ENCODE measurements around the gene SDF2L1. TPM values are rescaled to one million over a fixed set of nuclear protein-coding genes. Genes with fewer than 3 reads are reported as not detected.

The SDF2L1 gene
- total RNA-seq, 2 experiments from 2014 or later, result 60.5 to 66.8 TPM

- intact Hi-C loops (cut with micrococcal nuclease; ENCODE audit: unreplicated experiment), result loop anchor here (10.0 kb wide), 1 partner anchor 1397 kb away; no protein-coding TSS in a partner anchor
- no TSS peak for BruUV-seq (replicated peaks)
- Histone ChIP-seq H3K4me2 (ENCODE audit: low read length) (no peak overlapping the region), H3K27ac (ENCODE audit: low read depth, low read length, poor library complexity, severe bottlenecking) (no peak overlapping the region), H3K9me3 (ENCODE audit: low read length) (no peaks in the 10 kb centered on the region), H3K4me3 (ENCODE audit: low read depth, low read length, poor library complexity, severe bottlenecking) (no peak overlapping the region), H3K4me1 (ENCODE audit: insufficient read depth, low read length, poor library complexity, severe bottlenecking) (peaks cover 28% of the 10 kb centered on the region), H3K9me2 (ENCODE audit: insufficient read depth, low read length) (no peaks in the 10 kb centered on the region), H3K79me2 (ENCODE audit: insufficient read depth, low read depth, low read length) (peaks cover 69% of the 10 kb centered on the region; the same call in 1 of the 2 replicates), H2AFZ (ENCODE audit: low read length) (no peak overlapping the region), H3K36me3 (ENCODE audit: insufficient read depth, low read length) (peaks cover 87% of the 10 kb centered on the region), H4K20me1 (ENCODE audit: insufficient read depth, low read length) (peaks cover 11% of the 10 kb centered on the region)
- CTCF ChIA-PET (ENCODE audit: unreplicated experiment), result no interaction called here
- no peak for DNase-seq (ENCODE audit: low spot score)
- no peak for TF ChIP-seq EZH2phosphoT487 (IDR thresholded peaks at IDR 0.05; ENCODE audit: borderline replicate concordance, low read depth, low read length)
- no peak for TF ChIP-seq CTCF (conservative IDR thresholded peaks at IDR 0.05; ENCODE audit: low read length)
- POLR2A ChIA-PET, result interaction anchor here (0.9 to 1.9 kb wide), 3 partner anchors 9 to 17 kb away, joined by 3 to 6 read pairs (median 4); no protein-coding TSS in a partner anchor
These were observed 30.7 kb upstream of the SDF2L1 start for GRCh38 chr22:21611210-21611977.

GRCh38 chr22:21612858-21613257 is 29.2 kb upstream of the SDF2L1 start:
- CTCF ChIA-PET (ENCODE audit: unreplicated experiment), result no interaction called here
- H3K4me3 ChIP-seq (ENCODE audit: low read depth, low read length, poor library complexity, severe bottlenecking), result no peak overlapping the region
- peaks cover 42% of the 10 kb centered on the region for H3K4me1 ChIP-seq (ENCODE audit: insufficient read depth, low read length, poor library complexity, severe bottlenecking)
- H3K4me2 ChIP-seq (ENCODE audit: low read length), result no peak overlapping the region
- H4K20me1 ChIP-seq (ENCODE audit: insufficient read depth, low read length), result peaks cover 16% of the 10 kb centered on the region
- no peak overlapping the region for H3K27ac ChIP-seq (ENCODE audit: low read depth, low read length, poor library complexity, severe bottlenecking)
- BruUV-seq (replicated peaks), result no TSS peak
- peaks cover 70% of the 10 kb centered on the region for H3K79me2 ChIP-seq (ENCODE audit: insufficient read depth, low read depth, low read length)
- peaks cover 81% of the 10 kb centered on the region for H3K36me3 ChIP-seq (ENCODE audit: insufficient read depth, low read length)
- H3K9me3 ChIP-seq (ENCODE audit: low read length), result no peaks in the 10 kb centered on the region
- TF ChIP-seq EZH2phosphoT487 (IDR thresholded peaks at IDR 0.05; ENCODE audit: borderline replicate concordance, low read depth, low read length) (no peak), CTCF (conservative IDR thresholded peaks at IDR 0.05; ENCODE audit: low read length) (no peak)
- POLR2A ChIA-PET, result interaction anchor here (0.9 to 1.0 kb wide), 2 partner anchors 12 to 36 kb away, joined by 3 to 4 read pairs; no protein-coding TSS in a partner anchor
- intact Hi-C loops (cut with micrococcal nuclease; ENCODE audit: unreplicated experiment), result loop anchor here (10.0 kb wide), 1 partner anchor 1398 kb away; no protein-coding TSS in a partner anchor
- DNase-seq (ENCODE audit: low spot score), result no peak
- H3K9me2 ChIP-seq (ENCODE audit: insufficient read depth, low read length), result no peaks in the 10 kb centered on the region
- no peak overlapping the region for H2AFZ ChIP-seq (ENCODE audit: low read length)
